ENCODE measurements around the gene CTNNA1.
A peak's percentile ranks its signal among the peaks of the same experiment; 100 is the strongest.

Gene CTNNA1

DNA sequence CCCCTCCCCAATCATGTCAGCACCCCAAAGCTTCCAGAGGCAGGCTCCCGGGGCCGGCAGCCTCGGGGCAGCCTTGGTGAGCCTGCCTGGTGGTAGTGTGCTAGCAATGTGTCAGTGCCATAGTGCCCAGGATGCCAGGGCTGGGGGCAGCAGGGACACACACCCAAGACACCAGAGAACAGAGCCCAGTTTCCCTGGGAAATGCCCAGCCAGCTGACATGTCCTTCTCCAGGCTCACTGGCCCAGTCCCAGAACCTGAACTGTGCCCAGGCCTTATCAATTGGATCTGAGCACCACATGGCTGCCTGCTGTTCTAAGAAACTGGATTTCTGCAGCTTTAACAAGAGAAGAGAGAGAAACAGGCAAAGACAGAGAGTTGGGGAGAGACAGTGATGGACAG lies 196.8 kb downstream of the CTNNA1 start:
- no peak for DNase-seq (ENCODE audit: low spot score)

DNA sequence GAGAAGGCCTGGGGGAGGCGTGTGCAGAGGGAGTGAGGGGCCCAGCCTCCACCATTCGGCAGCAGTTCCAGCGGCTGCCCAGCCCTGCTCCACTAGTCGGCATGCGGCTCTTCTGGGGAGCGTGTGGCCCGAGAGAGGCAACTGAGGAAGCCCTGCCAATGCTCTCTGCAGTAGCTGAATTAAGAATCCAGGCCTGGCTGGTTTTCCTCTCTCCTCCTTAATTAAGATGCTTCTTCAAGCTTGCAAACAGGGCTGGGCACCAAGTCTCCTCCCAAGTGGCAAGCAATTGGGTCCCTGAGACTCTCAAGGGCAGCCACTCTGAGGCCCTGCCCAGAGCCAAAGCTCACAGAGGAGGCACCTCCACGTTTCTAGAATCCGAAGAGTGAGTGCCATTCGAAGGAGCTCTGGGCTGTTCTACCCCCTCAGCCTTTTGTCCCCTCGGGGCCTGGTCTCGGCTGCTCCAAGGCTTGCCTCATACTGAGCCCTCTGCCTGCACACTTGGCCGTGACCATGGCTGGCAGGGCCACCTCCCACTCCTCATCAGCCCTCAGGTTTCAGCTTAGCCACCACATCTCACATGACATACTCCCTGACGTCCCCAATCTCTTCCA lies 197.3 kb downstream of the CTNNA1 start:
- DNase-seq (ENCODE audit: low spot score): no peak

DNA sequence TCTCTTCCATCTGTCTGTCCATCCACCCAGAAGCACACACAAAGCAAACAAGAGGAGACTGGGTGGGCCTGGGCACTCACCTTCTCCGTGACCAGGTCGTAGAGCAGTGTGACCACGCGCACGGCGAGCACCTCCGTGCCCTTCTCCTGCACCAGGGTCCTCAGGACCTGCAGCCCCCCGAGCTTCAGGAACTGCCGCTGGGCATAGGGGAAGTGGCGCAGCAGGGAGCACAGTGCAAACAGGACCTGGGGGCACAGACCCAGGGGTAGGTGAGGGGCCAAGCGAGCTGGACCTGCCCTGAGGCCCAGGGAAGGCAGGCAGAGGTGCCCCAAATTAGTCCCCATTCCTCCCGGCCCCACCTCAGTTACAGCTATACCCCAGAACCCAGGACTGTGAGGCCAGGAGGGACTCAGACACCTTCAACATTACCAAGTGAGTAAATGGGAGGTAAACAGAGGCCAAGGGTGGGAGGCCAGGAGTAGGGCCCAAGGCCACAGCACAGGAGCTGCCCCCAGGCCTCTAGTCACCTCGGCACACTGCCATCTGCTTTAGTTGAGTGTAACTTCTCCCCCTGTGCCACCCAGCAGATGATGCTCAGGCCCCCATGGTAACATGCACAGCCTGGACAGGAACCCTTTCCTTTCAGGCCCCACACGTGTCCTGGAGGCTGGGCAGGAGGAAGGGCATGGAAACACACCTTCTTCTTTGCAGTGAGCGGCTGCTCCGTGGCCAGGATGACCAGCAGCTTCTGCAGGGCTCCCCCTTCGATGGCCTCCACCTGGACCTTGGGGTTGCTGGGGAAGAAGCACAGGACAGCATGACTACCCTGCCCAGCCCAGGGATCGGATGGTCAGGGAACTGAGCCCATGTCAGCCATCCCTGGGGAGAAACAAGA lies 198.1 kb downstream of the CTNNA1 start:
- no peak for DNase-seq (ENCODE audit: low spot score)

DNA sequence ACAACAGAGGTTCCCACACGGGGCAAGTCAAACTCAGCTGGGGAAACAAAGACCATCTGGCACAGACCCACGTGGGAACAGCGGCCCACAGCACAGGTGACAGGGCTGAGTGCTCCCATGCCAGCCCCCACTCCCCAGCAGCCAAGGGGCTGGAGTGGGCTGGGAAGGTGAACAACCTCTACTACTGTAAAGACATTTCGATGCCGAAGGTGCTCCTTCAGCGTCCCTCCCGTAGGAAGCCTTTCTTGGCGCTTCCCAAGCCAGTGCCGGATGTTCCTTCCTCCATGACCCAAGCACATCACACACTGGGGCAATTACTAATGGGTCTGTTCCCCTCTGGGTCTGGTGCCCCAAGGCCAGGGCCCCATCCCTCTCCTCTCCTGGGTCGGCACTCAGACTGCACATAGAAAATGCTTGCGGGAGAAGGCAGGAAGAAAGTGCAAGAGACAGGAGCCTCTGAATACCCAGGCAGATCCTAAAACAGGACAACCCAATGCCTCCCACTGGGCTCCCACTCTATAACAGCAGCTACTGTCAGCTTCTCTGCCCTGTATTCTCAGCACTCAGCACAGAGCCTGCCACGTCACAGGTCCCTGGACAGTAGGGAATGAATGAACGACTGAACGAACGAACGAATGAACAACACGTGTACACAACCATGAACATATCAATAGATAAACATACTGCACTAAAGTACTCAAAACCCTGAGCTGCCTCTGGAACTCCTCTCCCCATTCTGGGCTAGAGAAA lies 198.9 kb downstream of the CTNNA1 start:
- no peak for DNase-seq (ENCODE audit: low spot score)

DNA sequence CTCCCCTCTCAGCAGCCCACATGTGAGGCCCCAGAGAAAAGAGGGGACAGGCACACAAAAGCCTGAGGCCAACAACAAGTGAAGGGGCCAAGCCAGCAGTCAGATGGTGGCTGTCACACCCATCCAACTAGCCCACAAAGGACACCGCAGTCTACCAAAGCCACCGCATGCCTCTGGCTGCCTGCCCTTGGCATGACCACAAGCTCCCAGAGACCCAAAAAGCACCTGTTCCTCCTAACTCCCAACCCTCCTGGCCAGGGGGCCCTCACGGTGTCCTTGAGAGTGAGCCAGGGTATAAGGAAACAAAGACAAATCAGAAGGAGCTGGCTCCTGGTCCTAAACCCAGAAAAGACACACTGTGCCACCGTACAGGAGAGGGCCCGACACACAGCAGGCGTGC lies 199.7 kb downstream of the CTNNA1 start:
- DNase-seq (ENCODE audit: low spot score): no peak

DNA sequence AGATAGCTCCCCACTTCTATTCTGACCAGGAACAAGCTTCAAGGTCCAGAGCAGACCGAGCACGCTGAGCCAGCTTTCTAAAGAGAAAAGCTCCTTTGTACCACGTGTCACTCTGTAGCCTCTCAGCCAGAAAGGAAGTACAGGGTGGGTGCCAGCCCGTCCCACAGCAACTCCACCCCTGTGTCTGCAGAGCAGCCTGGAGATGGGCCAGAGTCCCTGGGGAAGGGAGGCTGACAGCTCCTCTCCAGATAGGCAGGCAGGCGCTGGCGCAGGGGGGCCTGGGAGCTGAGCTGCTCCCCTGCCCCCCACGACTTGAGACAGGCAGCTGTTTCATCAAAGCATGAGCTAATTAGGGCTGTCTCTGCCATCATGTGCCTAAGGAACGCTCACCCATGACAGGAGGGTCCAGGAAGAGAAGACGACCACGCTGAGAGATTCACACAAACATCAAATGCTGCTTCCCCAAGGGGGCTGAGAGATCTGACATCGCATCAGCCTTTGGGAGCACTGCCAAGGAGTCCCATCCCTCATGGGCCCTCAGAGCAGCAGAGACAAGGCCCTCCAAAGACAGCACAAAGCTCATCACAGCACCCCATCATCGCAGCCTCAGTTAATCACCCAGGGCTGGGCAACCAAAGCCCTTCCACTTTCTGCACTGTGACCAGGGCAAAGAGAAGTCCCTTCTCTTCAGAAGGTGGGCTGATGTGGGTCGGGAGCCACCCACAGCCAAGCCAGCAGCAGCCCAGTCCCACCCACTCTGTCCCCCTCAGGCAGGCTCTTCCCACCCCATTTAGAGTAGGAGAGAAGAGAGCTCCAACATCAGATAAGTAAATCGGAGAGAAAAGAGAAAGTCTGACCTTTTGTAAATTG lies 200.4 kb downstream of the CTNNA1 start:
- DNase-seq (ENCODE audit: low spot score): peak; percentile 78

DNA sequence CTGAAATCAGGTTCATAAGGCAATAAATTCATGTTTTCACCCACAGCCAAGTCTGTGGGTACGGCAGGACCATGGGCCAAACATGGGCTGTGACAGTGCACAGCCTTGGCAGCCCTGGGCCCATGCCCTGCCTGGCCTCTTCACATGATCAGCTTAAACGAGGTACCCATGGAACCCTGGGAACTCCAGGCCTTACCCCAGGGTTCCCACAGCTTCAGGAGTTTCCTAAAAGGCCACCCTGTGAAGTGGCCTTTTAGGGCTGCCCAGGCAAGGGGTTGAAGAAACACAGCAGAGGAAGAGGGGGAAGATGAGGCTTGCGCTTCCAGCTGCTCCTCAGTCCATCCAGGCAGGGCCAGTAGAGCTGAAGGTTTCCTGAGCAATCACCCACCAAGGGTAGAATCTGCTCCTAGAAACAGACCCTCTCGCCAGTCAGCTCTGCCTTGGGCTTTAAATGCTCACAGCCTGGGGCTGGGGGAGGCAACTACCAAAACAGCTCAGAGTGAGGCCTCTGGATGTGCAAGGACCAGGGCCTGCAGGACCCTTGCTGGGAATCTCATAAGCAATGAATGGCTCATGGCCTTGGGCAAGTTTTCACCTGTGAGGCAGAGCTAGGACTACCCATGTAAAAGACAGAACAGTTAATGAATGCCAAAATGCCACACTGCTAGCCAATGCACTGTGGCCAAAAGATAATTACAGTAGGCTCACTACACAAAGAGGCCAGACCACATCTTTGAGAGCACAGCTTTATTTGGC lies 201.2 kb downstream of the CTNNA1 start:
- peak; percentile 28 for DNase-seq (ENCODE audit: low spot score)

DNA sequence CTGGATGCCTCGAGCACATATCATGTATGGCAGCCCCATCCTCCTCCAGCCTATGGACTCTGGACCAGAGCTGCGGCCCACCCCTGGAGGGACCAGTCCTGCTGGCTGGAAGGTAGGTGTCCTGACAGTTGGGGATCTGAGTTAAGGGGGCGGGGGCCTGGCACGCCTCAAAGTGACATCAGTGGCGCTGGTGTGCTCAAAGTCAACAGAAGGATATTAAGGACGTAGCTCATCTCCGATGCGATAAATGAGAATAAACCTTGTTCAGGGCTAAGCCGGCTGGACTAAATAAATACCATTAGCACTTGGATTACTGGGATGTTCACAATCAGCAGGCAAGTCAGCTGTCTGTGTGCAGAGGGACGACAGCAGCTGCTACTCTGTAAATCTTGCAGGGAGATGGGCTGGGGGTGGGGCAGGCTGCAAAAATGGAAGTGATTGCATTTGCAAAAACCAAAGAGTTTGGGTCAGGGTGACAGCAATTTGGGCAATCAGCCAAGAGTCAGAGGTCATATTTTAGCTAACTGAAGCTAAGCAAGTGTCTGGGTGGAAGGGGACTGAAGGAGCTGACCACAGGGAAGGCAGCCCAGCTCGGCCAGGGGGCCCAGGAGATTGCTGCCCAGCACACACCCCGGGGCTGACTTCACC lies 201.9 kb downstream of the CTNNA1 start:
- DNase-seq (ENCODE audit: low spot score): no peak

DNA sequence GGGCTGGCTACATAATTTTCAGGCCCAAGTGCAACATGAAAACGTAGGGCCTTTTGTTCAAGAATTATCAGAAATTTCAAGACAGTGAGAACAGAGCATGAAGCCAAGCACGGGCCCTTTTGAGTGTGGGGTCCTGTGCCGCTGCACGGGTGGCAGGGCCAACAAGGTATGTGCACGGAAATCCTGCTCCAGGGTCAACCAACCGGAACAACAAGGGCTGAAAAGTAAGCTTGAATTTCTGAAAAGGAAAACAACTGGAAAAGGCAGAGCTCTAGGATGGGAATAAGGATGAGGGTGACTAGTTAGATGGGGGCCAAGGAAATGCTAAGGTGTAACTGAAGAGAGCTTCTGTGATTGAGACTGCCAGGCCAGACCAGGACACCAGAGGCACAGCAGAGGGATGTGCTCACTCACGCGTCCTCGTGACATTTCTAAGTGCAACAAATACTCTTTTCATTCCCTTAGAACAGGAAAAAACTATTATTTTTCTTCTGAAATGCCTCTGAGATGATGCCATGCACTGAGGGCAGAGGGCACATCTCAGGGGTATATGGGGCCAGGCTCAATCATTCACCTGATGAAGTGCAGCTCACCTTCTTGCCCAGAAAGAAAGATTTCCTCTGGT lies 202.6 kb downstream of the CTNNA1 start:
- peak; percentile 66 for DNase-seq (ENCODE audit: low spot score)

DNA sequence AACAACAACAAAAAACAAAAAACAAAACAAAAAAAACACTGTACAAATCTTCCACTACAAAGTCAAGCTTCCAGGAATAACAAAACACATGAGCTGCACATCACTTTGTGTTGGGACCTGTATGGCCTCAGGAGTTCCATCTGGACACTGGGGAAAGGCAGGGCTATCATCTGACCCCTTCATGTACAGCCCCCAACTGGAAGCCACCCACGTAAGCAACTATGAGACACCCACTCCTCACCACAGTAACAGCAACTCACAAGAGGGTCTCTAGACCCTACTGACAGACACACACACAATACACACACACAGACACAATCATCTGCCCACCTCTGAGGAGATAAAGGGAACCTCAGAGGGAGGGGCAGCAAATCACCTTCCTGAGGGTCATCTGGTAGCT lies 203.6 kb downstream of the CTNNA1 start:
- DNase-seq (ENCODE audit: low spot score): no peak

DNA sequence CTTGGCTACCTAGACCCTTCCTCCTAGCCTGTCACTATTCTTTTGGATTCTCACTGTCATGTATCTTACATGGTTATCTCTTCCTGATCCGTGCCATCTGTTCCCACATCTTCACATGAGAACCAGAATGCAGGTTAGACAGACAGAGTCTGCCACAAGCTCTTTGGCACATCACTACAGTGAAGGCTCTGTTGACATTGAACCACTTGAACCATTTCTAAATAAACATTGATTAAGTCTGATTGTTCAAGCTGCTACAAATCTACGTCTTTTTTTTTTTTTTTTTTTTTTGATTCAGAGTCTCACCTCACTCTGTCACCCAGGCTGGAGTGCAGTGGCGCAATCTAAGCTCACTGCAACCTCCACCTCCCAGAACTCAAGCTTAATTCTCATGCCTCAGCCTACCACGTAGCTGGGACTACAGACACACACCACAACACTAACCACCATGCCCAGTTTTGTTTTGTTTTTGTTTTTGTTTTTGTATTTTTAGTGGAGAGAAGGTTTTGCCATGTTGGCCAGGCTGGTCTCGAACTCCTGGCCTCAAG lies 207.0 kb downstream of the CTNNA1 start:
- DNase-seq (ENCODE audit: low spot score): no peak

DNA sequence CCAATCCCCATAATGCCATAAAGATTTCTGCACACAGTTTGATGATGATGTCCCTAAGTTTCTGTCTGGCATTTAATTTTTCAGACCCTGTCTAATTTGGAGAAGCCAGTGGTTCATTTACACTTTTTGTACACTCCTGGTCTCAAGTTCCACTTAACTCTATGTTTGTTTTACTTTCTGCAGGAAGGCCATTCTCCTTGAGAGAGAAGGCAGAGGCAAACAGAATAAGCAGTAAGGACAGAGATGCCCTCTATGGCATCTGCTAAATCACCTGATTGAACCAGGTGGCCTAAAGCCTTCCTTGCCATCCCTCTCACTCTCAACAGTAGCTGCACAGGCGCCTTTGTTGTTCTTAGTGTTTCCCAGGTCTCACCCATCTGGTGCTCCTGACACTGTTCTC lies 208.0 kb downstream of the CTNNA1 start:
- no peak for DNase-seq (ENCODE audit: low spot score)

DNA sequence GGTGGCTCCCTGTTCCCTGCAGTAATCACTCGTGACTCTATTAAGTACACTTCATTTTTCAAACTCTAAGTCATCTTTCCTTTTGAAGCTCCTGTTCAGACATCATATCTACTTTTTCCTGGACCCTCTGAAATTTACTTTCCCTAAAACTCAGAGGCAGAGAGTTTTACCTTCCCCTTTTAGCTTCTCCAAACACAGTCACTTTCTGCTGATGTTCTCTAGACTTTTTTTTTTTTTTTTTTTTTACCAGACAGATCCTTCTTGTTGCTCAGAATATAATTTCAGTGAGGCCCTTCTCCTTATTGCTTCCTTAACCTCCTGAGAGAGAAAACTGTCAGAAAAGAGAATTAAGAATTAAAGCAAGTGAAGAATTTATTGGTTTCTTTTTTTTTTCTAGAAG lies 208.5 kb downstream of the CTNNA1 start:
- no peak for DNase-seq (ENCODE audit: low spot score)

DNA sequence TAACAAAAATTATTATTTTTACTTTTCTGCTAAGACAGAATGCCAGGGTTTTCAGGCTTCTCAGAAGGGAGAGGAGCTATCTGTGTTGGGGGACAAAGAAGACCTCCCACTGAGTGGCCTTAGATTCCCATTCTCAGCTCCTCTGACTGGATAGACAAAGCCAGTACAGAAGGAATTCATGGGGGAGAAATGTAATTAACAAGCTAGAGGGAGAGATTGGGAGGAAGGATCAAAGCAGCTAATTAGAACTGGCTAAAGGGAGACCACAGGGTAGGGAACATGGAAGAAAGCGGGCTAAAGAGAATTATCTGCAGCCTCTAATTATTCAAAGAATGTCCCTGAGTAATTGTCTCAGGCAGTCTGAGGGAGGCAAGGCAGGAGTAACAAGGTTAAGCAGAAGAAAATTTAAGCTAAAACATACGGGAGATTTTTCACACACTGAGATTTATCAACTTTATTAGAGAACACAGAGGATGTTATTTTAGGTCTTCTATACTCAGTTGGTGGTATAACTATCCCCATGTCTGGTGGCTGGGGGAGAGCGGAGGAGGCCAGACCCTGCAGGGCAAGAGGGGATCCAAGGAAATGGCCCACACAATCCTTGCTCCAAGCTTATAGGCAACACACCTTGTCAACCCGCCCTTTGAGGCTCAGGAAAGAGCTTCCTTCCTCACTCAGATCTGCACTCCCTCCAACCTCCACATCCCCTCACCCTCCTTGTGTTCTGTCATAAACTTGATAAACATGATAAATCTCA lies 209.6 kb downstream of the CTNNA1 start:
- no peak for DNase-seq (ENCODE audit: low spot score)

DNA sequence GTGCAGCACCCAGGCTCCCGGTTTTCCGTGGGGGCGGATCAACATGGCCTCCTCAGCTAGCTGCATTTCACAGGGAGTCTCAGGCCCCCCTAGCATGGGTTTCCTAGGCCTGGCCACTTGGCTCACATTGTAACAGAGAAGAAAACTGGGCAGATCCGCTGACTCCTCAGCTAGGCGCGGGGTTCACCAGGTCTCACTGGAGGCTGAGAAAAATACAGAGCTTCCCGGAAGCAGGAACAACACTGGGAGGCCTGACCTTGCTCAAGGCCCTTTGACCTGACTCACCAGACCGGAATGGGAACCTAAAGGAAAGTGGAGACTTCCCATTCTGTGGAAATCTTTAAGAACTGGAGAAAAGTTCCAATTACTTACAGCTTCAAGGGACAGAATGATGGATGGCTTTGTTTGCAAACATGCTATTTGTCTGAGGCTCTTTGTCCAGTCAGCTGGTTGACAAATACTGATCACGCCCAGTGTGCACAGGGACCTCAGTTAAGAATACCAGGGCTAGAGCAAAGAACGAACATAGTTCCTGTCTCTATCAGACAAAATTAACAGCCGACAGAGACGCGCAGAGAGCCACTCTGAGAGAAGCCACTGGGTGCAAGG lies 210.6 kb downstream of the CTNNA1 start:
- peak; percentile 63 for DNase-seq (ENCODE audit: low spot score)

DNA sequence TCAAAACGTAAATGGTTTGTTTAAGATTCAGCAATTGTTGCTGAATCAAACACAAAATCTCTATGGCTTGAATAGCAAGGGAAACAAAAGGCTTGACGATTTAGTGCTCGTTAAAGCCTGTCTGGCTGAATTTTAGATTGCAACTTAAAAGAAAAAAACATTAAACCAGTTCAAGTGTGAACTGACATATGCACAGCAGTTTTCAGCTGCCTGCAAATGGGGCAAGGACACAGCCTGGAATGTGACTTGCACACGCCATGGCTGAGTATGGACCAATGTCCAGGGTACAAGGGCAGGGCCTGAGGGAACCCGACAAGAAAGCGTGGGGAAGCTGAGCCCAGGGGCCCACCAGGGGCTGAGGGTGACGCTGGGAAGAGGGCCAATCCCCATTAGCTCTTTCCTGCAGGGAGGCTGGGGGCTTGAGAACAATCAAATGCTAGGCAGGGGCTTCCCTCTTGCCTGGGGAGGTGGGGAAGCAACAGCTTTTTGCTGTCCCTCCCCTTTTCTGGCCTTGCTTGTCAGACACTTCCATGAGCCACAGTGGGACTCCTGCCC lies 211.5 kb downstream of the CTNNA1 start:
- no peak for DNase-seq (ENCODE audit: low spot score)

DNA sequence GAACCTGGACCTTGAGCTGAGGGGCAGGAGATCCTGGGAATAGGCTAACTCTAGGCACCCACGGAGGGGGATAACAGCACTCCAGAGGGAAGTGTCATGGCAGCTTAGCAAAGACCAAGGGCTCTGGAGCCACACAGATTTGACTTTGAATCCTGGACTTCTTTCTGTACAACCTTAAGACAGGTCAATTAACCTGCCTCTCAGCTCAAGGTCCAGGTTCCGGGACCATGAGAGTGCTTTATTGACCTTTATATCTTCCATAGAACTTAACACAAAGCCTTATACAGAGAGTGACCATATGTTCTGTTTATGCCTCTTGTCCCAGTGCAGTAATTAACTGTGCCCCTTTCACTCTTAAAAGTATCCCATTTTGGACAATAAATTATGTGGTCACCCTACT lies 212.4 kb downstream of the CTNNA1 start:
- DNase-seq (ENCODE audit: low spot score): no peak

DNA sequence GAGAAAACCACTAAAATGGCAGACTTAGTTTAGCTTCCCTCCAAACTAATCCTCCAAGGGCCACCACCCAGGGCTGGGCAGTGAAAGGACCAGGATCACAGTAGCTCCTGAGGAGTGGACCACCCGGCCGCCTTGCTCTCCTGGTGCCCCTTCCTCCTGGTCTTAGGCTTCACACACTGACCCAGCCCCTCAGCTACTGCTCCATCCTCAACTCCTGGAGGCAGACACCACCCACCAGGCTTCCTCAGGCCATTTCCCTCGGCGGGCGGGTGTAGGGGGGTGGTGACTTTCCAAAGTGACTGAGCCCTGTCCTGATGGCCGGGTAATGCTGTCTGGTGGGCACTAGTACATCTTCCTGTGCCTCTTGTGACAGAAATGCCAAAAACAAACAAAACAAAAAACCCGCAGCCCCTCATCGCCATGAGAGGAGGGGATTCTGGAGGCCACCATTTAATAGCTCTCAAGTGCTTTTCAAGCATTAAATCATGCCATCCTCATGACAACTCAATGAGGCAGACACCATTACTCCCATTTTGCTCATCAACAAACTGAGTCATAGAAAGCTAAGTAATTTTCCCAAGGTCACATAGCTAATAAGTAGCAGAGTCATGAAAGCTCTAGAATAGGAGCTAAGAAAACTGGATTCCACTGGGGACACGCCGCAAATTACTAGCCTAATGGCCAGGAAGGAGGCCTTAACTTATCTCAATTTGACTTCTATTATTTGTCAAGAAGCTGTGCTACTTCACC lies 213.2 kb downstream of the CTNNA1 start:
- peak; percentile 77 for DNase-seq (ENCODE audit: low spot score)
